Spleen (tissue), 11 donors: ENCODE results near the gene ILF2. TPM values are rescaled to one million over a fixed set of nuclear protein-coding genes. Genes with fewer than 3 reads are reported as not detected.

ENCODE experiments used
- DNase-seq: peaks from one replicate; pipeline ENCODE4 v3.0.0-alpha.2; 2020
- H3K27ac ChIP-seq, 8 donors: fragments of 200-600 bp; sonication (generic) in 7 of 8; 1 replicate in 4 of 8; 2 replicates in 4 of 8; pipeline versions ENCODE4 v1.5.0 to v1.8.0; 2016 to 2021; ENCODE audit warnings: inconsistent platforms in 4 of 8, mild to moderate bottlenecking in 4 of 8, moderate library complexity in 1 of 8
- H3K27me3 ChIP-seq, 7 donors: fragments of 200-600 bp; sonication (generic) in 6 of 7; replicated peaks in 1 of 7; 1 replicate in 4 of 7; 2 replicates in 3 of 7; pipeline versions ENCODE4 v1.5.0 to v1.8.0; 2016 to 2021; ENCODE audit warnings: inconsistent platforms in 3 of 7, mild to moderate bottlenecking in 1 of 7
- H3K36me3 ChIP-seq, 6 donors: fragments of 200-600 bp; sonication (generic) in 5 of 6; 1 replicate in 4 of 6; 2 replicates in 2 of 6; pipeline versions ENCODE4 v1.5.0 to v1.8.0; 2016 to 2021; ENCODE audit warnings: inconsistent platforms in 2 of 6
- H3K4me1 ChIP-seq, 6 donors: fragments of 200-600 bp; sonication (generic) in 5 of 6; 1 replicate in 3 of 6; 2 replicates in 3 of 6; pipeline versions ENCODE4 v1.5.0 to v1.8.0; 2016 to 2021; ENCODE audit warnings: inconsistent platforms in 3 of 6
- H3K4me3 ChIP-seq, 8 donors: fragments of 200-600 bp; sonication (generic) in 7 of 8; 1 replicate in 4 of 8; 2 replicates in 4 of 8; pipeline versions ENCODE4 v1.5.0 to v1.8.0; 2016 to 2021; ENCODE audit warnings: inconsistent platforms in 4 of 8, mild to moderate bottlenecking in 4 of 8, moderate library complexity in 2 of 8
- H3K9me3 ChIP-seq, 8 donors: fragments of 200-600 bp; sonication (generic) in 7 of 8; 1 replicate in 4 of 8; 2 replicates in 4 of 8; pipeline versions ENCODE4 v1.5.0 to v1.8.0; 2016 to 2021; ENCODE audit warnings: inconsistent platforms in 4 of 8
- POLR2A ChIP-seq, 3 donors: fragments of 450-650 bp; IDR thresholded peaks; one replicate each; pipeline ENCODE4 v1.5.1; 2017; ENCODE audit warnings: antibody characterized with exemption in 3 of 3, mild to moderate bottlenecking in 1 of 3
- POLR2AphosphoS5 ChIP-seq, 3 donors: sonication (generic); formaldehyde crosslinking; IDR thresholded peaks; one replicate each; pipeline ENCODE4 v1.5.1; 2017; ENCODE audit warnings: antibody characterized with exemption in 3 of 3
- WGBS, 5 donors: extraction: QIAGEN DNeasy Blood & Tissue Kit in 3 of 5; methylation state at CpG; one replicate each; pipeline versions ENCODE4 v1.1.5 to v1.1.7; 2013 to 2018; 5-methylcytosine and 5-hydroxymethylcytosine counted together
- intact Hi-C: fragments of 100-400 bp; cut with DNase I; formaldehyde crosslinking; loops from one replicate; pipeline ENCODE4 v1.15.0; 2023; ENCODE audit warnings: low total_unique reads
- polyA plus RNA-seq, 3 donors: library from polyadenylated mRNA; stranded (reverse); fragments of 200-250 nt; gene quantifications; one replicate each; pipeline ENCODE4 v1.2.1, GENCODE V29; 2013
- total RNA-seq, 7 donors: library from RNA; depleted of rRNA in 3 of 7; stranded (reverse); fragments of >200 nt in 3 of 7; fragmentation: NEBNext Ultra II Directional in 4 of 7; extraction: Animal tissue kit (Norgen Biotek cat#: 25700) in 4 of 7; gene quantifications; one replicate each; pipeline versions ENCODE4 v1.1.0 to v1.2.1, GENCODE V29; 2016 to 2021
- TF ChIP-seq, protein P1 (sequence below), 11 experiments: fragments of 200-600 bp in 7 of 11; fragments of 450-650 bp in 4 of 11; sonication (generic) in 4 of 11; IDR thresholded peaks in 8 of 11; conservative IDR thresholded peaks in 3 of 11; 1 replicate in 7 of 11; 2 replicates in 4 of 11; pipeline versions ENCODE4 v1.4.0 to v1.8.0; 2016 to 2021; ENCODE audit warnings: antibody characterized with exemption in 11 of 11, inconsistent platforms in 4 of 11, mild to moderate bottlenecking in 1 of 11
- donor health status: healthy with polysubstance abuse.
- donor health status: DM: no; HTN: no; CAD: no; lungs with moderate emphysema.
- donor health status: DM: no; HTN: no; CAD: no.
- donor health status: Bipolar disorder and iron deficiency.
- donor health status: healthy.
- donor health status: DM: no; HTN: no; CAD: no.
- donor health status: DM: yes; HTN: yes; CAD: no.

Gene ILF2
- total and polyA plus RNA-seq, 10 donors: 54.9 to 105 (median 83.9) TPM

GRCh38 chr1:153614189-153614900 is 56.4 kb downstream of the ILF2 start:
- Histone ChIP-seq H3K27ac (peak overlapping the region in 3 of 8 donors; percentile 2 to 90 (median 88)), H3K27me3 (no peaks in the 10 kb centered on the region), H3K4me1 (peaks cover 18 to 77% (median 46%) of the 10 kb centered on the region in 6 donors), H3K4me3 (no peak overlapping the region), H3K9me3 (no peaks in the 10 kb centered on the region), H3K36me3 (peaks cover 0 to 5% (median 0%) of the 10 kb centered on the region in 6 donors)
- intact Hi-C loops: no loop called here
- TF ChIP-seq, protein P1, sequence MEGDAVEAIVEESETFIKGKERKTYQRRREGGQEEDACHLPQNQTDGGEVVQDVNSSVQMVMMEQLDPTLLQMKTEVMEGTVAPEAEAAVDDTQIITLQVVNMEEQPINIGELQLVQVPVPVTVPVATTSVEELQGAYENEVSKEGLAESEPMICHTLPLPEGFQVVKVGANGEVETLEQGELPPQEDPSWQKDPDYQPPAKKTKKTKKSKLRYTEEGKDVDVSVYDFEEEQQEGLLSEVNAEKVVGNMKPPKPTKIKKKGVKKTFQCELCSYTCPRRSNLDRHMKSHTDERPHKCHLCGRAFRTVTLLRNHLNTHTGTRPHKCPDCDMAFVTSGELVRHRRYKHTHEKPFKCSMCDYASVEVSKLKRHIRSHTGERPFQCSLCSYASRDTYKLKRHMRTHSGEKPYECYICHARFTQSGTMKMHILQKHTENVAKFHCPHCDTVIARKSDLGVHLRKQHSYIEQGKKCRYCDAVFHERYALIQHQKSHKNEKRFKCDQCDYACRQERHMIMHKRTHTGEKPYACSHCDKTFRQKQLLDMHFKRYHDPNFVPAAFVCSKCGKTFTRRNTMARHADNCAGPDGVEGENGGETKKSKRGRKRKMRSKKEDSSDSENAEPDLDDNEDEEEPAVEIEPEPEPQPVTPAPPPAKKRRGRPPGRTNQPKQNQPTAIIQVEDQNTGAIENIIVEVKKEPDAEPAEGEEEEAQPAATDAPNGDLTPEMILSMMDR (IDR thresholded peaks at IDR 0.05 in 8 of 11, conservative IDR thresholded peaks at IDR 0.05 in 3 of 11): no peak
- no peak for TF ChIP-seq POLR2AphosphoS5 (IDR thresholded peaks at IDR 0.05)
- no peak for TF ChIP-seq POLR2A (IDR thresholded peaks at IDR 0.05)
- 76 to 86% (median 81%) methylated on average over 2 of the region's 2 CpGs for WGBS, 5 donors
- no peak for DNase-seq

DNA sequence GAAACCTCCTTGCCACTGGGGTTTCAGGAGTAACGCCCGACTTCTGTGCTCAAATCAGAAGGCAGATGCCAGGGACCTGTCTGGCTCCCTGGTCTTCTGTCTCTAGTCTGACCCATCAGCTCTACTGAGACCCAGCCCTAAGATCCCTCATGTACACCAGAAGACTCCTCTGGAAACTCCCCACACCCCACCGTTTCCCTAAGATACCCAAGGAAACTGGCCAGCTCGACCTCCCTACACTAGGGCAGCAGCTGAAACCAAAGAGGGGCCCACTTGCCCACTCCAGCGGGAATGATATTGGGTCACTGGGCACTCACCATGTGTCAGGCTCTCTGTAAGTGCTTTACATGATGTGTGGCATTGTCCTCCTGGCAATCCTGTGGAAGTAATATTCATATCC is 57.4 kb downstream of the ILF2 start:
- no peaks in the 10 kb centered on the region for H3K36me3 ChIP-seq
- H3K9me3 ChIP-seq: no peaks in the 10 kb centered on the region
- no peak for TF ChIP-seq POLR2AphosphoS5 (IDR thresholded peaks at IDR 0.05)
- TF ChIP-seq, protein P1 (IDR thresholded peaks at IDR 0.05 in 8 of 11, conservative IDR thresholded peaks at IDR 0.05 in 3 of 11): no peak
- TF ChIP-seq POLR2A (IDR thresholded peaks at IDR 0.05): no peak
- DNase-seq: no peak
- peak overlapping the region in 1 of 8 donors; percentile 43 for H3K4me3 ChIP-seq
- peak overlapping the region in 7 of 8 donors; percentile 61 to 95 (median 76) for H3K27ac ChIP-seq
- intact Hi-C loops: no loop called here
- no peaks in the 10 kb centered on the region for H3K27me3 ChIP-seq
- H3K4me1 ChIP-seq: peaks cover 18 to 81% (median 48%) of the 10 kb centered on the region in 6 donors
- 82 to 92% (median 84%) methylated on average over 4 to 5 of the region's 5 CpGs for WGBS, 5 donors

DNA sequence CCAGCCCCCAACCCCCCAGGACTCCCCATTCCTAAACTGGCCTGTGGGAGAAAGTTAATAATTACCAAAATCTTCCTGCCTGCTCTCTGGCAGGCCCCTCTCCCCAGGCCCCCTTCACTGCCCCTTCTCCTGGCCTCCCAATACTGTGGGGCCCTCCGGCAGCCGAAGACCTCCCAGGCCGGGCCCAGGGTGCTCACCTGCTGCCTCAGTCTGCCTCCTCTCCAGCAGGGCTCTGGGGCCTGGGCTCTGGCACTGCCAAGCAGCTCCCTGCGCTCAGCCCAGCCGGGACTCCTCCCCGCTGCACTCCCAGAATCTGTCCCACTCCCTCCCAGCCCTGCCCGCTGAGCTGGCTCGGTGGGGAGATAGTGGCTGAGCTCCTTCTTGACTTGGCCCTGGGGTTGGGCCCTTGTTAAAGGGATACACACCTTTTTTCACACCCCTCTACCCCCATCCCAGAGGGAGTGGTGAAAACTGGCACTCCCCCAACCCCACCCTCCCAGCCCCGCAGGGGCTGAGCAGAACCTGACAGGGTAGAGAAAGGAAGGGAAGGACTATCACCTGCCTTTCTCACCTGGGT is 58.0 kb downstream of the ILF2 start, which contains the start of gene S100A16:
S100A16 (minus strand) TSS at position 383 of the 577 bp plus-strand sequence. CDS start 4,986 bp downstream, outside the sequence.
- WGBS, 5 donors: 58 to 86% (median 77%) methylated on average over 8 to 9 of the region's 9 CpGs
- H3K27me3 ChIP-seq: no peaks in the 10 kb centered on the region
- TF ChIP-seq POLR2AphosphoS5 (IDR thresholded peaks at IDR 0.05): peak; percentile 49 to 80 (median 79)
- TF ChIP-seq, protein P1 (IDR thresholded peaks at IDR 0.05 in 8 of 11, conservative IDR thresholded peaks at IDR 0.05 in 3 of 11): no peak
- H3K4me3 ChIP-seq: peak within 1 kb of the TSS in 6 of 8 donors; percentile 23 to 62 (median 32)
- H3K27ac ChIP-seq: peak within 1 kb of the TSS; percentile 48 to 95 (median 72)
- peaks cover 14 to 81% (median 46%) of the 10 kb centered on the region in 6 donors for H3K4me1 ChIP-seq
- H3K36me3 ChIP-seq: no peaks in the 10 kb centered on the region
- no peak for DNase-seq
- intact Hi-C loops: no loop called here
- no peaks in the 10 kb centered on the region for H3K9me3 ChIP-seq
